Activated naive CD4-positive, alpha-beta T cell treated with anti-CD3 and anti-CD28 coated beads, Interleukin-2, amount 10 ng/mL, durations not matched to agents 7 days and 5 days (primary cell): ENCODE results near the gene PITX1.
A peak's percentile ranks its signal among the peaks of the same experiment; 100 is the strongest.

Experiments
- CTCF ChIA-PET: fragments of 350-600 bp; sonication (Branson Sonifier 250); formaldehyde crosslinking; loops from one replicate; lab custom pipeline; 2021; ENCODE audit warnings: antibody characterized with exemption; lab: Charles Lee
- DNase-seq: peaks from one replicate; pipeline ENCODE4 v3.0.0-alpha.2; 2020
- H3K27ac Mint-ChIP-seq: one replicate; pipeline ENCODE4 v1.8.0; 2021; ENCODE audit warnings: mild to moderate bottlenecking, moderate library complexity, mixed read lengths
- H3K27me3 Mint-ChIP-seq: one replicate; pipeline ENCODE4 v1.8.0; 2021; ENCODE audit warnings: mild to moderate bottlenecking, mixed read lengths
- H3K36me3 Mint-ChIP-seq: one replicate; pipeline ENCODE4 v1.8.0; 2021; ENCODE audit warnings: mixed read lengths
- H3K4me1 Mint-ChIP-seq: one replicate; pipeline ENCODE4 v1.8.0; 2021; ENCODE audit warnings: mixed read lengths
- H3K4me3 Mint-ChIP-seq: one replicate; pipeline ENCODE4 v1.8.0; 2021; ENCODE audit warnings: mild to moderate bottlenecking, moderate library complexity, mixed read lengths
- H3K9me3 Mint-ChIP-seq: one replicate; pipeline ENCODE4 v1.8.0; 2021; ENCODE audit warnings: mixed read lengths

Gene PITX1

DNA sequence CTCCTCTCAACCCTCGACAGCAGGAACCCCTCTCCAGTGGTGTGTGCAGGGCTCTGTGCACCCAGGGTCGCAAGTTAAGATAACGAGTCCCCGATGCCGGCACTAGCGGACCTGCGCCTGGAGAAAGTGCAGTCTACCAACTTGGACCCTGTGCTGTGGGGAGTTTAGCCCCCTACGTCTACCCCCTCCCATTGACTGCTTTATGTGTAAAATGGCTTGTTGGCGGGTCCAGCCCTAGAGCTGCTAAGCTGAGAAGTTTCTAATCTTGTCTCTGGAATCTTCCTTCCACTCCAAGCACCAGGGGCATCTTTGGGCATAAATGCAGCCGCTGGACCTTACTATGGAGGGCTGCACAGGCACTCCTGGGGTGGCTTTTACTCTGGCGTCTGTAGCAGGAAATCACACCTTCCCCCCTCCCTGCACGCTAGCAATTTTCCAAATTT lies 7.1 kb upstream of the PITX1 start:
- DNase-seq, result no peak
- Mint-ChIP-seq H3K4me3 (no peak overlapping the region), H3K4me1 (peaks cover 6% of the 10 kb centered on the region), H3K36me3 (no peaks in the 10 kb centered on the region), H3K27me3 (peaks cover 97% of the 10 kb centered on the region), H3K9me3 (no peaks in the 10 kb centered on the region), H3K27ac (no peak overlapping the region)
- CTCF ChIA-PET, result no interaction called here

GRCh38 chr5:135040333-135041144 lies 6.5 kb upstream of the PITX1 start:
- Mint-ChIP-seq H3K27ac (no peak overlapping the region), H3K4me3 (no peak overlapping the region), H3K36me3 (no peaks in the 10 kb centered on the region), H3K4me1 (peaks cover 9% of the 10 kb centered on the region), H3K27me3 (peaks cover 98% of the 10 kb centered on the region), H3K9me3 (no peaks in the 10 kb centered on the region)
- CTCF ChIA-PET, result no interaction called here
- DNase-seq, result no peak

- H3K36me3 Mint-ChIP-seq, result no peaks in the 10 kb centered on the region
- H3K9me3 Mint-ChIP-seq, result no peaks in the 10 kb centered on the region
- H3K27me3 Mint-ChIP-seq, result peaks cover 98% of the 10 kb centered on the region
- H3K4me1 Mint-ChIP-seq, result peaks cover 10% of the 10 kb centered on the region
- no peak overlapping the region for H3K27ac Mint-ChIP-seq
- no peak overlapping the region for H3K4me3 Mint-ChIP-seq
- no peak for DNase-seq
- CTCF ChIA-PET, result no interaction called here
Observed at GRCh38 chr5:135040034-135040332, 6.0 kb upstream of the PITX1 start.

DNA sequence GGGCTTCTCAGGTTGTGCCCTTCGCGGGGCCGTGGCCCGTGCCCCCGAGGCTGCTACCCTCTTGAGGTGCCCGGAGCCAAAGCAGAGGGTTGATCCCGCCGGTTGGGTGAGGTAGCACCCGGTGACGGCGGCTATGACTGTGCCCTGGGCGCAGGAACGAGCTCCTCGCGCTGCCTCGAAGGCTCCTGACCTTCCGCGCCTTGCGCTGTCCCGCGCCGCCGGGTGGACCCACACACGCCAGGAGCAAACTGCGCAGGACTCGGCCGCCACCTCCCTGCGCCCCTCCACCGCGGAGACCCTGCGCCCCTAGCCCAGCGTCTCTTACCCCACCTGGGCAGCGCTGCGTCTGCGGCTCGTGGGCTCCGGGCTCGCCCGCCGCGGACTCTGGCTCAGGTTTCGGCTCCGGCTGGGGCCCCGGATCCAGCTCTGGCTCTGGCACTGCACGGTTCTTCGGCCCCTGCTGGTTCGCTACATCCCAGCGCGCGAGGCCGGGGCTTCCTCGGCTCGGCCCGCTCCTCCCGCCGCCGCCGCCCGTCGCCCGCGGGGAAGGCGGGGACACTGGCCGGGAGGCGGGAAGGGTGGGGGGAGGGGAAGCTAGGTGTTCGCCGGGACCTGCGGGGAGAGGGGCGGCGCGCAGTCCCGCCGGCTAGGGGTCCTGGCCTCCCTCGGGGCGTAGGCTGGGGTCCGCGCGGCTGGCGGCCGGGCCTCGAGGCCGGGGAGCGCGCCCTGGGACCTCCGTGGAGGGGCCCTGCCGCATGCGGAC lies 5.4 kb upstream of the PITX1 start:
- CTCF ChIA-PET, result no interaction called here
- no peak overlapping the region for H3K4me3 Mint-ChIP-seq
- H3K27me3 Mint-ChIP-seq, result peaks cover 98% of the 10 kb centered on the region
- no peak overlapping the region for H3K27ac Mint-ChIP-seq
- H3K9me3 Mint-ChIP-seq, result no peaks in the 10 kb centered on the region
- H3K4me1 Mint-ChIP-seq, result peaks cover 14% of the 10 kb centered on the region
- no peak for DNase-seq
- no peaks in the 10 kb centered on the region for H3K36me3 Mint-ChIP-seq

- peaks cover 1% of the 10 kb centered on the region for H3K36me3 Mint-ChIP-seq
- H3K27ac Mint-ChIP-seq, result no peak overlapping the region
- H3K4me1 Mint-ChIP-seq, result peaks cover 16% of the 10 kb centered on the region
- no peak for DNase-seq
- CTCF ChIA-PET, result no interaction called here
- H3K4me3 Mint-ChIP-seq, result no peak overlapping the region
- H3K9me3 Mint-ChIP-seq, result no peaks in the 10 kb centered on the region
- peaks cover 96% of the 10 kb centered on the region for H3K27me3 Mint-ChIP-seq
Observed at GRCh38 chr5:135038813-135039270, 4.8 kb upstream of the PITX1 start.

DNA sequence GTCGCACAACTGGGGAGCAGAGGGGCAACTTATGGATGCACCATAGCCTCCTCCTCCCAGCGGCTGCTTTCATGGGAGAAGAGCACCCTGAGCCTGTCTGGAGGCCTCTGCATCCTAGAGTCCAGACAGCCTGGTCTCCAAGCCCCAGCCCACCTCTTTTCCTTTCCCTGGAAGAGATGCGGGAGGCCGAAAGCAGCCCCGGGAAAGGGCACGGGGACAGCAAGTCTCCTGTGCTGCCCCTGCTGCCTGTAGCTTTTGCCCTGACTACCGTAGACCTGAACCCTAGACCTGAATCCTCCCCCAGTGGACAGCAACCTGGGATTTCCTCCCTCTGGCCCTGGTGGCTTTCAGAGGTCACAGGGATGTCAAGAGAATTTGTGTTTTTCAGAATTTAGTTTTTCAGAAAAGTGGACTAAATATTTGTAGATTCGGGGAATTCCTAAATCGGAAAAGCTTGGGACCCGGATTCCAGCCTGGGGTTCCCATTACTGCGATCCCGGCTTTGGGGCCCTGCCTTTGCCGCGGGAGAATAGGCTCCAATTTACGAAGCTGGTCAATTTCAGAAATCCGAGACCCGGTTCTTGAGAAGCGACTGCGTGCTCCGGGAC lies 4.3 kb upstream of the PITX1 start:
- no peaks in the 10 kb centered on the region for H3K9me3 Mint-ChIP-seq
- H3K4me3 Mint-ChIP-seq, result no peak overlapping the region
- H3K36me3 Mint-ChIP-seq, result peaks cover 2% of the 10 kb centered on the region
- peaks cover 94% of the 10 kb centered on the region for H3K27me3 Mint-ChIP-seq
- no peak for DNase-seq
- CTCF ChIA-PET, result no interaction called here
- H3K27ac Mint-ChIP-seq, result no peak overlapping the region
- H3K4me1 Mint-ChIP-seq, result peaks cover 18% of the 10 kb centered on the region

- CTCF ChIA-PET, result no interaction called here
- Mint-ChIP-seq H3K9me3 (no peaks in the 10 kb centered on the region), H3K4me3 (no peak overlapping the region), H3K27ac (no peak overlapping the region), H3K4me1 (peaks cover 21% of the 10 kb centered on the region), H3K27me3 (peaks cover 94% of the 10 kb centered on the region), H3K36me3 (peaks cover 4% of the 10 kb centered on the region)
- DNase-seq, result no peak
Observed at GRCh38 chr5:135037519-135038204, 3.6 kb upstream of the PITX1 start.

DNA sequence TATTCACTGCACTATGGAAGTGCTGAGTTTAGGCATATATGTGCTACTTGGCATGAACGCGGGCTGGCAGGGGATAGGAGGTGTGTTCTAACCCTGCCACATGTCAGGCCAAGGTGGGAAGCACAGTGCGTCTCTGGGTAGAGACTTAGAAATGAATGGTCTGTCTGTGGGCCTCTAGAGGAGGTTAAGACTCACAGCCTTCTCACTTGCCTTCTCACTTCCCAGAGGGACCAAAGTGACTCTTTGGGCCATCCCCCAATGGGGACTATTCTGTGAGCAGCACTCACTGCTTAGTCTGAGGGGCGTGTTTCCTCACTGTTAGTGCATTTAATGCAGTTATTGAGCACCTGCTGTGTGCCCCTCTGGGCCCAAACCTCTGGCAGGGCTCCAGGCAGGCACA lies 2.4 kb upstream of the PITX1 start:
- CTCF ChIA-PET, result interaction anchor here (1.1 kb wide), 1 partner anchor 154 kb away, joined by 3 read pairs; no protein-coding TSS in a partner anchor
- H3K27me3 Mint-ChIP-seq, result peaks cover 93% of the 10 kb centered on the region
- H3K4me1 Mint-ChIP-seq, result peaks cover 24% of the 10 kb centered on the region
- DNase-seq, result no peak
- no peak overlapping the region for H3K27ac Mint-ChIP-seq
- H3K9me3 Mint-ChIP-seq, result no peaks in the 10 kb centered on the region
- peaks cover 4% of the 10 kb centered on the region for H3K36me3 Mint-ChIP-seq
- H3K4me3 Mint-ChIP-seq, result no peak overlapping the region

DNA sequence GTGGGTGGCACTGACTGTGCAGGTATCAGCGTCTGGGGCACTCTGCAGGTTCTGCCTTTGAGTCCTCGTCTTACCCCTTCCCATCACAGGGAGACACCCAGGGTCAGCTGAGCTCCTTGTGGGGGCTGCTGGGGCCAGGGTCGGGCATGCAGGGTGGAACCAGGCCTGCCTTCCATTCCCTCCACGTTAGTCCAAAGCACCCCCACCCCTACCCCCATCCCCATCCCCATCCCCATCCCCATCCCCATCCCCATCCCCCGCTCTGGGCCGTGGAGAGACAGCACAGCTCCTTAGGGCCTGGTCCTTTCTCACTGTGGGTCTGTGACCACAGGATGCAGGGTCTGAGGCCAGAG lies 1.6 kb upstream of the PITX1 start:
- H3K4me3 Mint-ChIP-seq, result no peak overlapping the region

DNA sequence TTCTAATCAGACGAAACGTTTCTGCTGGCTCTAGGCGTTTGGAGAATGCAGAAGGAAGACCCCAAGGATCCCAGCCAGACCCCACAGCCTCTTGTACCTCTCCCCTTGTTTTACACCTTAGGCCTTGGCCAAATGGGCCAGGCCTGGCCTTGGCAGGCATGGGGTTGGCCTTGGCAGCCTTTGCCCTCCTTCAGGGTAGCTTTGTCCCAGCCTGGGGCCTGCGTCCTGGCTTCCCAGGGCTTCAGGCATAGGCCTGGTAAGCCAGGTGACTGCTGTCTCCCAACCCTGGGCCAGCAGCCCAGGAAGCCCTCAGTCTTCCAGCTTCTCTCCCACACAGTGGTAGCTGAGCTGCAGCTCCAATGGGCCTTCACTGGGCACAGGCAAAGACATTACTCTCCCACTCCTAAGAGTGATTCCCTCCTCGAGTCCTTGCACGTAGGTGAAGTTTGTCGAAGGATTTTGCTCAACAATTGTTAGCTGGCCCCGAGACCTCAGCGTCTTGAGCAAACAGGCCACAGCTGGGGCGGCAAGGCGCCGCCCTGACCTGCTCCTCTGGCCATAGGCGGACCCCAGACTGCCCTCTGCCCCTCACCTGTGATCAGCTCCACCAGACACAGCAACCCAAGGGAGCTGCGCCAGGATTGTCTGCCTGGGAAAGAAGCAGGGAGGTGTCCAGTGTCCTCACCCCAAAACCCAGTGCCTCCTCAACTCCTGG lies 1.1 kb upstream of the PITX1 start:
- H3K4me3 Mint-ChIP-seq, result peak overlapping the region; percentile 77
- H3K27me3 Mint-ChIP-seq, result peaks cover 93% of the 10 kb centered on the region
- H3K36me3 Mint-ChIP-seq, result peaks cover 4% of the 10 kb centered on the region
- CTCF ChIA-PET, result interaction anchor here (1.1 kb wide), 1 partner anchor 155 kb away, joined by 3 read pairs; no protein-coding TSS in a partner anchor
- no peak for DNase-seq
- peak overlapping the region; percentile 3 for H3K27ac Mint-ChIP-seq
- peaks cover 33% of the 10 kb centered on the region for H3K4me1 Mint-ChIP-seq
- no peaks in the 10 kb centered on the region for H3K9me3 Mint-ChIP-seq

More for the DNA sequence above, 1.6 kb upstream of the PITX1 start:
- no peak overlapping the region for H3K27ac Mint-ChIP-seq
- CTCF ChIA-PET, result interaction anchor here (1.1 kb wide), 1 partner anchor 155 kb away, joined by 3 read pairs; no protein-coding TSS in a partner anchor
- no peaks in the 10 kb centered on the region for H3K9me3 Mint-ChIP-seq
- peaks cover 4% of the 10 kb centered on the region for H3K36me3 Mint-ChIP-seq
- peaks cover 29% of the 10 kb centered on the region for H3K4me1 Mint-ChIP-seq
- no peak for DNase-seq
- peaks cover 93% of the 10 kb centered on the region for H3K27me3 Mint-ChIP-seq

GRCh38 chr5:135034236-135034962 lies 371 bp upstream of the PITX1 start:
- peaks cover 95% of the 10 kb centered on the region for H3K27me3 Mint-ChIP-seq
- peak; percentile 55 for DNase-seq
- H3K9me3 Mint-ChIP-seq, result no peaks in the 10 kb centered on the region
- H3K27ac Mint-ChIP-seq, result peak overlapping the region; percentile 75
- peaks cover 37% of the 10 kb centered on the region for H3K4me1 Mint-ChIP-seq
- CTCF ChIA-PET, result no interaction called here
- peaks cover 5% of the 10 kb centered on the region for H3K36me3 Mint-ChIP-seq
- peak overlapping the region; percentile 77 for H3K4me3 Mint-ChIP-seq

- Mint-ChIP-seq H3K4me1 (peaks cover 37% of the 10 kb centered on the region), H3K9me3 (no peaks in the 10 kb centered on the region), H3K27ac (peak overlapping the region; percentile 35), H3K27me3 (peaks cover 95% of the 10 kb centered on the region), H3K36me3 (peaks cover 8% of the 10 kb centered on the region), H3K4me3 (peak overlapping the region; percentile 77)
- CTCF ChIA-PET, result interaction anchor here (1.1 kb wide), 1 partner anchor 115 kb away, joined by 3 read pairs; no protein-coding TSS in a partner anchor
- DNase-seq, result peak; percentile 51
Observed at GRCh38 chr5:135032999-135033861, 798 bp downstream of the PITX1 start.
